ENCODE data around the gene DACH2.

Gene DACH2

DNA sequence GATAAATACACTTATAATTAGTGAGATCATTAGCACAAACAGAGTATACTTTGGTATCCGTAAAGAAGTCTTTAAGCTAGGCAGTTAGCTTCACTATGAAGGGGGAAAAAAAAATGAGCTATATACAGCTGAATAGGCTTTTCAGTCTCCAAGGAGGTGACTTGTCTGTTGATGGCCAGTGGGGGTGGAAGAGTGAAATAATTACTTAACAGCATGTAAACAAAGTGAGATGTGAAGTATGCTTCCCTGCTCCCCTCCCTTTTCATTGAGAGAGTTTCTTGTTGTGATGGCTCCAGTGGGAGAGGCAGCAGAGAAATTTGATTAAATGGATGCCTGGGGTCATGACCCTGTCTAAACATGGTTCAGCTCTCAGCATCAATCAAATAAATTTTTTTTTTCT lies 180.9 kb downstream of the DACH2 start:
- no peak for DNase-seq

- DNase-seq = no peak
These were observed 200.4 kb downstream of the DACH2 start for GRCh38 chrX:86348669-86349068.

DNA sequence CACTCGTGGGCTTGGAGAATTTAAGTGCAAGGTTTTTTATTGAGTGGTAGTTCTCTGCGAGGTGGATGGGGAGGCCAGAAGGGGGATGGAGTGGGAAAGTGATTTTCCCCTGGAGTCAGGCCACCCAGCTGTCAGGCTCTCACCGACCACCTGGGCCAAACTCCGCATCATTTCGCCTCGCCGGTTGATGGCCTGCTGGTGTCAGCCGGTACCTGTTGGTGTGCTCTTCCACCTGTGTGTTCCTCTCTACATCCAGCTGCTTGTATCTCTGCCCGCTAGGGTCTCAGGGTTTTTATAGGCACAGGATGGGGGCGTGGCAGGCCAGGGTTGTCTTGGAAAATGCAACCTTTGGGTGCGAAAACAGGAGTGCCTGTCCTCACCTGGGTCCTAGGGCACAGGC lies 200.9 kb downstream of the DACH2 start:
- DNase-seq = no peak

GRCh38 chrX:86369847-86370630 lies 221.8 kb downstream of the DACH2 start:
- DNase-seq = no peak

DNA sequence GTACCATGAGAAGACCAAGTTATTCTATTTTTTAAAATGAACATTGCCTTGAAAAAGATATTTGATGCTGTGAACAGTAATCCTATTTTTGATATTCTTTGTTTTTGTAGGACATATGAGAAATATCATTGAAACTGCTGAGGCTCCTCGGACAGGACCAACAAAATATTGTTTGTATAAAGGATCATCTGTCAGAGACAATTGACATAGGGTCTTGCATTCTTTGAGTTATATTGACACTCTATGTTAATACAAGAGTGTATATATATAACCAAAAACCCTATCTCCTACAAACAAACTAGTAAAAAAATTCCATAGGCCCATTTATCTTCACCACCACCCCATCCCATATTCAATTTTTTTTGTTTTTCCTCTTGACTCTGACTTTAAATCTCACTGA lies 222.7 kb downstream of the DACH2 start:
- no peak for DNase-seq

DNA sequence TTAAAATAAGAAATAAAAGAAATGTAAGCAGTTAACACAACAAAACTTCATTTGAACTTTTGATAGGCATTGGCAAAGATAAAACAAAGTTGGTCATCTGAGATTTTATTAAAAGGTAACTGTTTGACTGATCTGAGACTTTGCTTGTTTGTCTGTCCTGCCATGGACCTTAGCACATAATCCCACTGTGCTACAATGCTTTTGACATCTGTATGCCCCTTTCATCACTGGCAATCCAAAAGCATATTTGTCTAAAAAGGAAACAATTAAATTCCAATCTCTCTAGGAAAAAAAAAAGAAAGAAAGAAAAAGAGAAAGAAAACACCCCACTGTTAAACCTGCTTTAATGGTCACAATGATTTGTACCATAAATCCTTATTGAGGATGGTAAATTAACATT lies 231.0 kb downstream of the DACH2 start:
- DNase-seq = no peak

GRCh38 chrX:86383681-86384540 lies 235.7 kb downstream of the DACH2 start:
- no peak for DNase-seq

GRCh38 chrX:86407371-86407770 lies 259.1 kb downstream of the DACH2 start:
- DNase-seq = no peak

DNA sequence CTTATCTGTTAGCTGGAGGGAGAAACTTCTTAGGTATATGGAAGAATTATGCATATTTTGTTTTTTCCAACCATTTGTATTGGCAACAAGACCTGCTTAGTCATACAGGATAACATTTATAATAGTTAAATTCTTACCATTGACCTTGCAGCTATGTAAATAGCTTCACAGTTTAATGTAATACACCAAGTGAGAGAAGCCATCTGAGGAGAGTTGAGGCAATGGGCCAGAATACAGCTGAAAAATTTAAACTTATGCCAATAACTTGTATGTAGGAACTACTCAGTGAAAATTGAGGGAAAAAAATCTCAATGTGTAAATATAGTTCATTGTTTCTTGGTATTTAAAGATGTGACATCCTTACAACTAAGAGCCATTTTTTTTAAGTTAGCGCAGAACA lies 273.5 kb downstream of the DACH2 start:
- DNase-seq = no peak

DNA sequence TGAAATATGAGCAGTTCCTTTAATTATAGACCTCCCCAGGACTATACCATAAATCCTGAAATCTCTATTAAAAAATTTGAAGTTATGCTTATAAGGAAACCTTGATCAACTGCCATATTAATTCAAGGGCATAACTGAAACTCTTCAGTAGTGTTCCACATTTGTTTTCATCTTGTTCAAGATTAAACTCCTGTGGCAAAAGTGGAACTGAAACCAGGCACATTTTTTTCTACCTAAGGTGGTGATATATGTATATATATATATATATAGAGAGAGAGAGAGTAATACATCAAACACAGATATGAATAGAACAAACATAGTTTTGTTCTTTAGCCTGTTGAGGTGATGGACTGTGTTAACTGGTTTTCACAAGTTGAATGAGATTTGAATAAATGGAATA lies 287.9 kb downstream of the DACH2 start:
- no peak for DNase-seq

DNA sequence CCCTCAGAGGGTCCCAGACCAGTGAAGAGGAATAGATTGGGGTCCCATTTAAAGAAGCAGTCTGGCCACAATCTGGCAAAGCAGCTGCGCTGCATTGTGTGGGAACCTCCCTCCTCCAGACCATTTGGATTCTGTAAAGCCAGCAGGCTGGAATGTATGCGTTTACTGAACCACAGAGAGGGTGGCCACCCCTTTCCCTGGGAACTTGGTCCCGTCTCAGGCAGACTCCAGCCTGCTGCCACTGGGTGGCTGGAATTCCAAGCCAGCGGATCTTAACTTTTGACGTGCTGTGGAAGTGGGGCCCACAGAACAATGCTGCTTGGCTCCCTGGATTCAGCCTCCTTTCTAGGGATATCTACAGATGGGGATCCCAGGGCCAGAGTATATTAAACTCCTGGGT lies 307.2 kb downstream of the DACH2 start:
- no peak for DNase-seq

DNA sequence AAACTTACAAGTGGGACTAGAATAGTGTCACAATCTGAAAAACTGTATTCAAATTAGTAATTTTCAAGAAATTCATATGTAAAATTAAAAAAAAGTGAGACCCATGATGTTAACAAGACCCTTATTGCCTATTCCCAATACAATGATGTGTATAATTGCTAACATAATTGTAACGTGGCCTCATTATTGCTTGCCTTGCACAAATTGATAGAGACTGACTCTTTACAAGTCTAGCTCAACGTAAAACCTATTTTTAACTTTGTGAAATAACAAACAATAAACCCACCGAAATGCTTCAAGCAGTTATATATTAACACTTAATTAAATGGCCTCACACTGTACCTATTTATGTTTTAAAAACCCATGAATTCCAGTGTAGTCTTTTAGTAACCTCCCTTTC lies 312.5 kb downstream of the DACH2 start:
- no peak for DNase-seq

DNA sequence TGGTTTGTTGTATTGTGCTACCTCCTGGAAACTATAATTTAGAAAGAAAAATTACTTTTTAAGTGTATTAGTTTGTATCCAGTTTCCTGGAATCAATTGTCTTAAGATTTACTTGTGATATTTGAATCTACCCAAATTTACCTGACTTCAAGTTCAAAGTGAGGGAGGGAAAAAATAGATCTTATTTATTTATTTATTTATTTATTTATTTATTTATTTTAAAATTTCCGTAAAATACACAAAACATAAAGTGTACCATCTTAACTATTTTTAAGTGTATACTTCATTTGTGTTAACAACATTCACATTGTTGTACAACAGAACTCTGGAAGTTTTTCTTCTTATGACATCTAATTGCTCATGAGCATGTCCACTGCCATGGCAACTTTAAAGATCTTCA lies 356.0 kb downstream of the DACH2 start:
- no peak for DNase-seq

DNA sequence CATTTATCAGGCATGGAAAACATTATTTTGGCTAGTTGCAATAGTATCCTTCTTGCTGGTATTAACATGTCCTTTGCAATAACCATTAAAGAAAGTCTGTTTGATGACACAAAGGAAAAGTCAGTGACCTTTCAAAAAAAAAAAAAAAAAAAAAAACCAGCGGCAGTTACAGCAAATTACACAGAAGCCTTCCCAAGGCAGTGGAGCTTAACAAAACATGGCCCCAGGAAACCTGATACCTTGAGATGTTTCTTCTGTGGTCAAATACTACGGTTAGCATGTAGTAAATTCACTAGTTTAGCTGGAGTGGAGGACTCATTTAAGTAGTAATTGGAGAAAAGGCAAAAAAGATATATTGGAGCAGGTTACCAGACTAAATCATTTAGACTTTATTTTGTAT lies 359.1 kb downstream of the DACH2 start:
- DNase-seq = no peak

GRCh38 chrX:86579777-86580176 lies 431.5 kb downstream of the DACH2 start:
- no peak for DNase-seq

GRCh38 chrX:86604607-86605006 lies 456.4 kb downstream of the DACH2 start:
- no peak for DNase-seq

DNA sequence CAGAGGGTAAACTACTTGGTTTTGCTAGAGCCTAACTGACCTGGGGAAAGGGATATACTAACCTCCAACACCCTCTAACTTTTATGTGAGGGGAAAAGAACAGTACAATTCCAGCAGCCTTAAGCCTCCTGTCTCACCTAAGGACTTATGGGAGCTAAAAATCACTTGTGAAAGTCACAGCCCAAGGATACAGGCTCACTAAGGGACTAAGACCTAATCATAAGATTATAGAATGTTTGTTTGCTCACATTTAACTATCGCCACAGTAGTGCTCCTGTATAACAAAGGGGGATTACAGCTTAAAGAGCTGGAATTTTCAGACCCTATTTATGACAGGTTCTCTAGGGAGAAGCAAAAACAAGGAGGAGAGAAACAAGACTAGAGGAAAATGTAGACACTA lies 548.7 kb downstream of the DACH2 start:
- no peak for DNase-seq

GRCh38 chrX:86711531-86712180 lies 563.4 kb downstream of the DACH2 start:
- no peak for DNase-seq

- DNase-seq = no peak
These were observed 566.2 kb downstream of the DACH2 start for GRCh38 chrX:86714441-86714840.

DNA sequence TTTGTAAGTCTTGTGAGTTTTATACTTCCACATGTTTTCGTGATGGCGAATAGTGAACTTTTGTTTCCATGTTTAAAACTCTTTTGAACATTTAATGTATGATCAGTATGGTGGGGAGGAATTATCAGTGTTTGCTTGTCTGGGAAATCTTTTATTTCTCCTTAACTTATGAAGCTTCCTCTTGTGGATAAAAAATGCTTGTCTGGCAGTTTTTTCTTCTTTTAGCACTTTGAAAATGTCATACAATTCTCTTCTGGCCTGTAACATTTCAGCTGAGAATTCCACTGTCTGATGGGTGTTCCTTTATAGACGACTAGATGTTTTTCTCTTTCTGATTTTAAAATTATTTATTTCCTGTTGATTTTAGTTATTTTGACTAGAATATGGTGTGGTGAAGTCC lies 576.0 kb downstream of the DACH2 start:
- no peak for DNase-seq

- no peak for DNase-seq
These were observed 598.8 kb downstream of the DACH2 start for GRCh38 chrX:86747091-86747490.

DNA sequence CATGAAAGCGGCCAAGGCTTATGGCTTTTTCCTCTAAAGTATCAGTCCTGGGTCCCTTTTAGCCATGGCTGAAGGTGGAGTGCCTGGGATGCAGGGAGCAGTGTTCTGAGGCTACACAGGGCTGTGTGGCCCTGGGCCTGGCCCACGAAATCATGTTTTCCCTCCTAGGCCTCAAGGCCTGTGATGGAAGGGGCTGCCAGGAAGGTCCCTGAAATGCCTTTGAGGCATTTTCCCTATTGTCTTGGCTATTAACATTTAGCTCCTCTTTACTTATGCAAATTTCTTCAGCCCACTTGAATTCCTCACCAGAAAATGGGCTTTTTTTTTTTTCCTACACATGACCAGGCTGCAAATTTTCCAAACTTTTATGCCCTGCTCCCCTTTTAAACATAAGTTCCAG lies 657.0 kb downstream of the DACH2 start:
- DNase-seq = no peak

GRCh38 chrX:86806786-86807185 lies 658.5 kb downstream of the DACH2 start:
- no peak for DNase-seq

GRCh38 chrX:86809651-86810050 lies 661.4 kb downstream of the DACH2 start:
- no peak for DNase-seq

Measured in GOT3 (cell line).